Neural progenitor cell (in vitro differentiated cells): Measurements from ENCODE around the gene KRT74. TPM values are rescaled to one million over a fixed set of nuclear protein-coding genes. Genes with fewer than 3 reads are reported as not detected.

Experiments
- DNase-seq: peaks from one replicate; pipeline ENCODE4 v3.0.0-alpha.2; 2016; ENCODE audit warnings: low spot score
- H2AFZ ChIP-seq: fragments of 200-600 bp; sonication (generic); replicated peaks from 2 replicates; pipeline ENCODE4 v1.6.1; 2016; ENCODE audit warnings: antibody characterized with exemption
- H3F3A ChIP-seq: fragments of 200-600 bp; sonication (generic); 2 replicates; pipeline ENCODE4 v1.6.1; 2016; ENCODE audit warnings: antibody characterized with exemption, low read depth
- H3K27ac ChIP-seq: fragments of 200-600 bp; sonication (generic); 2 replicates; pipeline ENCODE4 v1.5.1; 2016; ENCODE audit warnings: mild to moderate bottlenecking
- H3K27me3 ChIP-seq: fragments of 200-600 bp; sonication (generic); 2 replicates; pipeline ENCODE4 v1.6.1; 2016; ENCODE audit warnings: mild to moderate bottlenecking, moderate library complexity
- H3K36me3 ChIP-seq: fragments of 200-600 bp; sonication (generic); 2 replicates; pipeline ENCODE4 v1.5.1; 2016
- H3K4me1 ChIP-seq: fragments of 200-600 bp; sonication (generic); 2 replicates; pipeline ENCODE4 v1.6.1; 2016; ENCODE audit warnings: mixed run types
- H3K4me2 ChIP-seq: fragments of 200-600 bp; sonication (generic); 2 replicates; pipeline ENCODE4 v1.6.1; 2016
- H3K4me3 ChIP-seq: fragments of 200-600 bp; sonication (generic); 2 replicates; pipeline ENCODE4 v1.5.1; 2016
- H3K79me2 ChIP-seq: fragments of 200-600 bp; sonication (generic); 2 replicates; pipeline ENCODE4 v1.6.1; 2016; ENCODE audit warnings: low read depth
- H3K9ac ChIP-seq: fragments of 200-600 bp; sonication (generic); 2 replicates; pipeline ENCODE4 v1.6.1; 2016
- H3K9me3 ChIP-seq: fragments of 200-600 bp; sonication (generic); 2 replicates; pipeline ENCODE4 v1.5.1; 2016; ENCODE audit warnings: low read depth
- H4K20me1 ChIP-seq: fragments of 200-600 bp; sonication (generic); 2 replicates; pipeline ENCODE4 v1.6.1; 2016; ENCODE audit warnings: low read depth
- H3K27ac Mint-ChIP-seq: 3 replicates; pipeline ENCODE4 v1.8.0; 2021; ENCODE audit warnings: mixed read lengths
- H3K27me3 Mint-ChIP-seq: 2 replicates; pipeline ENCODE4 v1.8.0; 2022; ENCODE audit warnings: low read depth, mild to moderate bottlenecking, inconsistent platforms, moderate library complexity, mixed read lengths; ENCODE audit not compliant: insufficient read depth
- H3K36me3 Mint-ChIP-seq: 3 replicates; pipeline ENCODE4 v1.8.0; 2021; ENCODE audit warnings: mixed read lengths
- H3K4me1 Mint-ChIP-seq: 3 replicates; pipeline ENCODE4 v1.8.0; 2021; ENCODE audit warnings: mixed read lengths
- H3K4me3 Mint-ChIP-seq: 3 replicates; pipeline ENCODE4 v1.8.0; 2021; ENCODE audit warnings: mild to moderate bottlenecking, moderate library complexity, mixed read lengths
- H3K9me3 Mint-ChIP-seq: 3 replicates; pipeline ENCODE4 v1.8.0; 2020; ENCODE audit warnings: mixed read lengths
- CTCF ChIP-seq: fragments of 200-600 bp; sonication (generic); IDR thresholded peaks from 2 replicates; pipeline ENCODE4 v1.5.1; 2017; ENCODE audit warnings: antibody characterized with exemption, mild to moderate bottlenecking
- EZH2 ChIP-seq: fragments of 200-600 bp; sonication (generic); IDR thresholded peaks from 2 replicates; pipeline ENCODE4 v1.6.1; 2017; ENCODE audit warnings: antibody characterized with exemption, mild to moderate bottlenecking, moderate library complexity
- EZH2phosphoT487 ChIP-seq: fragments of 200-600 bp; sonication (generic); IDR thresholded peaks from 2 replicates; pipeline ENCODE4 v1.6.1; 2017; ENCODE audit warnings: antibody characterized with exemption
- total RNA-seq: library from RNA; depleted of rRNA; stranded (reverse); fragments of >200 nt; gene quantifications from 2 replicates; pipeline ENCODE4 v1.2.3, GENCODE V29; 2015; ENCODE audit warnings: low replicate concordance

Gene KRT74
- total RNA-seq, 1 donor from 2014 or later: not detected

- H3K36me3 Mint-ChIP-seq: no peaks in the 10 kb centered on the region
- no peaks in the 10 kb centered on the region for H3K9me3 Mint-ChIP-seq
- no peak overlapping the region for H3K27ac ChIP-seq
- H3K4me3 Mint-ChIP-seq: no peak overlapping the region
- H3K4me3 ChIP-seq: no peak overlapping the region
- H3K4me2 ChIP-seq: no peak overlapping the region
- no peak overlapping the region for H2AFZ ChIP-seq
- H3K9me3 ChIP-seq: no peaks in the 10 kb centered on the region
- no peak for TF ChIP-seq EZH2phosphoT487
- no peak for TF ChIP-seq EZH2
- no peak for TF ChIP-seq CTCF
- no peak overlapping the region for H3K9ac ChIP-seq
- H3K27me3 Mint-ChIP-seq: peaks cover 10% of the 10 kb centered on the region
- H3K4me1 ChIP-seq: no peaks in the 10 kb centered on the region
- H4K20me1 ChIP-seq: no peaks in the 10 kb centered on the region
- H3F3A ChIP-seq: no peaks in the 10 kb centered on the region
- no peaks in the 10 kb centered on the region for H3K36me3 ChIP-seq
- no peaks in the 10 kb centered on the region for H3K79me2 ChIP-seq
- H3K27me3 ChIP-seq: no peaks in the 10 kb centered on the region
- no peak overlapping the region for H3K27ac Mint-ChIP-seq
- no peak for DNase-seq
- H3K4me1 Mint-ChIP-seq: no peaks in the 10 kb centered on the region
Measured at GRCh38 chr12:52577316-52577715, 3.7 kb upstream of the KRT74 start.

GRCh38 chr12:52575948-52576347, 2.3 kb upstream of the KRT74 start:
- Histone ChIP-seq H3K4me3 (no peak overlapping the region), H4K20me1 (no peaks in the 10 kb centered on the region), H3K27me3 (no peaks in the 10 kb centered on the region), H3K36me3 (no peaks in the 10 kb centered on the region), H3K79me2 (no peaks in the 10 kb centered on the region), H3K9me3 (no peaks in the 10 kb centered on the region), H3K4me1 (no peaks in the 10 kb centered on the region), H3K27ac (no peak overlapping the region), H3K9ac (no peak overlapping the region), H3F3A (no peaks in the 10 kb centered on the region), H2AFZ (no peak overlapping the region), H3K4me2 (no peak overlapping the region)
- no peaks in the 10 kb centered on the region for H3K9me3 Mint-ChIP-seq
- peaks cover 10% of the 10 kb centered on the region for H3K27me3 Mint-ChIP-seq
- no peak overlapping the region for H3K27ac Mint-ChIP-seq
- no peaks in the 10 kb centered on the region for H3K4me1 Mint-ChIP-seq
- no peaks in the 10 kb centered on the region for H3K36me3 Mint-ChIP-seq
- no peak overlapping the region for H3K4me3 Mint-ChIP-seq
- DNase-seq: no peak
- TF ChIP-seq EZH2 (no peak), EZH2phosphoT487 (no peak), CTCF (no peak)

GRCh38 chr12:52575256-52575655, 1.6 kb upstream of the KRT74 start:
- no peaks in the 10 kb centered on the region for H3K4me1 Mint-ChIP-seq
- TF ChIP-seq CTCF (no peak), EZH2phosphoT487 (no peak), EZH2 (no peak)
- Histone ChIP-seq H4K20me1 (no peaks in the 10 kb centered on the region), H3K27me3 (no peaks in the 10 kb centered on the region), H2AFZ (no peak overlapping the region), H3K36me3 (no peaks in the 10 kb centered on the region), H3K9me3 (no peaks in the 10 kb centered on the region), H3F3A (no peaks in the 10 kb centered on the region), H3K4me2 (no peak overlapping the region), H3K4me1 (no peaks in the 10 kb centered on the region), H3K4me3 (no peak overlapping the region), H3K79me2 (no peaks in the 10 kb centered on the region), H3K27ac (no peak overlapping the region), H3K9ac (no peak overlapping the region)
- no peak for DNase-seq
- peaks cover 10% of the 10 kb centered on the region for H3K27me3 Mint-ChIP-seq
- no peak overlapping the region for H3K27ac Mint-ChIP-seq
- H3K4me3 Mint-ChIP-seq: no peak overlapping the region
- no peaks in the 10 kb centered on the region for H3K36me3 Mint-ChIP-seq
- H3K9me3 Mint-ChIP-seq: no peaks in the 10 kb centered on the region

- TF ChIP-seq EZH2 (no peak), EZH2phosphoT487 (no peak), CTCF (no peak)
- H3K27me3 ChIP-seq: no peaks in the 10 kb centered on the region
- Mint-ChIP-seq H3K27me3 (peaks cover 8% of the 10 kb centered on the region), H3K9me3 (no peaks in the 10 kb centered on the region), H3K27ac (no peak overlapping the region), H3K4me3 (no peak overlapping the region), H3K4me1 (no peaks in the 10 kb centered on the region), H3K36me3 (no peaks in the 10 kb centered on the region)
- no peaks in the 10 kb centered on the region for H3F3A ChIP-seq
- no peak overlapping the region for H3K4me3 ChIP-seq
- no peak overlapping the region for H3K9ac ChIP-seq
- H3K79me2 ChIP-seq: no peaks in the 10 kb centered on the region
- H2AFZ ChIP-seq: no peak overlapping the region
- DNase-seq: no peak
- H3K36me3 ChIP-seq: no peaks in the 10 kb centered on the region
- no peak overlapping the region for H3K4me2 ChIP-seq
- no peak overlapping the region for H3K27ac ChIP-seq
- no peaks in the 10 kb centered on the region for H4K20me1 ChIP-seq
- H3K9me3 ChIP-seq: no peaks in the 10 kb centered on the region
- no peaks in the 10 kb centered on the region for H3K4me1 ChIP-seq
Measured at GRCh38 chr12:52573306-52573705, 337 bp downstream of the KRT74 start.
